H1 (cell line): Measurements from ENCODE around the gene CDC25C. TPM values are rescaled to one million over a fixed set of nuclear protein-coding genes. Genes with fewer than 3 reads are reported as not detected.

Source experiments
- CTCF ChIA-PET: fragments of 300-600 bp; sonication (Branson Sonifier 250); formaldehyde crosslinking; loops from one replicate; lab custom pipeline; 2021; ENCODE audit not compliant: partially characterized antibody; lab: Charles Lee
- POLR2A ChIA-PET: fragments of 300-600 bp; sonication (Branson Sonifier 250); formaldehyde crosslinking; loops from one replicate; lab custom pipeline; 2021; ENCODE audit warnings: inconsistent platforms; ENCODE audit not compliant: partially characterized antibody; lab: Charles Lee
- DNase-seq, 2 experiments: peaks; one replicate each; pipeline versions ENCODE4 v3.0.0 to v3.0.0-alpha.2; 2010 to 2022; ENCODE audit warnings: low spot score in 2 of 2, low read depth in 1 of 2, mixed read lengths in 1 of 2
- FAIRE-seq: peaks from 2 replicates; lab custom pipeline; 2011; peaks lifted over from hg19 to GRCh38; lab: Jason Lieb, UNC
- H2AFZ ChIP-seq: 2 replicates; pipeline ENCODE4 v1.8.1; 2012; ENCODE audit warnings: low read length, inconsistent platforms
- H2AK5ac ChIP-seq: 2 replicates; pipeline ENCODE4 v1.6.1; 2013; ENCODE audit warnings: low read depth, low read length
- H2BK120ac ChIP-seq: replicated peaks from 2 replicates; pipeline ENCODE3; 2013; ENCODE audit warnings: low read depth, low read length, inconsistent platforms
- H2BK12ac ChIP-seq: 2 replicates; pipeline ENCODE4 v1.6.1; 2013; ENCODE audit warnings: low read depth, low read length
- H2BK15ac ChIP-seq: 2 replicates; pipeline ENCODE4 v1.6.1; 2013; ENCODE audit warnings: low read length
- H2BK20ac ChIP-seq: 2 replicates; pipeline ENCODE4 v1.6.1; 2013; ENCODE audit warnings: low read length
- H2BK5ac ChIP-seq: 2 replicates; pipeline ENCODE4 v1.6.1; 2013; ENCODE audit warnings: low read depth, low read length
- H3K14ac ChIP-seq: 2 replicates; pipeline ENCODE4 v1.6.1; 2013; ENCODE audit warnings: inconsistent platforms; ENCODE audit not compliant: insufficient read length
- H3K18ac ChIP-seq: 2 replicates; pipeline ENCODE4 v1.6.1; 2013; ENCODE audit warnings: low read length; ENCODE audit errors: extremely low read depth
- H3K23ac ChIP-seq: 2 replicates; pipeline ENCODE4 v1.6.1; 2013; ENCODE audit warnings: inconsistent platforms; ENCODE audit not compliant: insufficient read length
- H3K23me2 ChIP-seq: 2 replicates; pipeline ENCODE4 v1.6.1; 2013; ENCODE audit warnings: low read depth, low read length
- H3K27ac ChIP-seq: 2 replicates; pipeline ENCODE4 v1.6.1; 2011; ENCODE audit warnings: low read depth, low read length, inconsistent platforms
- H3K27me3 ChIP-seq, 4 experiments: replicated peaks in 1 of 4; 1 replicate in 1 of 4; 2 replicates in 3 of 4; pipeline versions ENCODE4 v1.6.1 to v1.8.1; 2011 to 2013; ENCODE audit warnings: low read length in 3 of 4, mild to moderate bottlenecking in 3 of 4, inconsistent platforms in 2 of 4, mixed read lengths in 2 of 4, moderate library complexity in 1 of 4; ENCODE audit not compliant: control insufficient read depth in 3 of 4, insufficient read depth in 3 of 4; ENCODE audit errors: extremely low read depth in 1 of 4
- H3K36me3 ChIP-seq, 4 experiments: 2 replicates each; pipeline versions ENCODE4 v1.6.1 to v1.8.1; 2011 to 2013; ENCODE audit warnings: mild to moderate bottlenecking in 4 of 4, low read length in 3 of 4, moderate library complexity in 2 of 4, control low read depth in 1 of 4, inconsistent platforms in 1 of 4; ENCODE audit not compliant: insufficient read depth in 4 of 4, control insufficient read depth in 2 of 4
- H3K4ac ChIP-seq: replicated peaks from 2 replicates; pipeline ENCODE3; 2013; ENCODE audit warnings: low read length, low read depth, mixed read lengths, inconsistent platforms; ENCODE audit not compliant: insufficient read length
- H3K4me1 ChIP-seq, 4 experiments: replicated peaks in 1 of 4; 1 replicate in 1 of 4; 2 replicates in 3 of 4; pipeline versions ENCODE4 v1.6.1 to v1.8.1; 2011 to 2013; ENCODE audit warnings: low read length in 3 of 4, inconsistent platforms in 2 of 4, mixed read lengths in 1 of 4; ENCODE audit not compliant: insufficient read depth in 4 of 4, control insufficient read depth in 3 of 4
- H3K4me2 ChIP-seq, 2 experiments: 2 replicates each; pipeline versions ENCODE4 v1.6.1 to v1.8.1; 2011 to 2013; ENCODE audit warnings: low read depth in 2 of 2, low read length in 2 of 2, control low read depth in 1 of 2, inconsistent platforms in 1 of 2, mild to moderate bottlenecking in 1 of 2; ENCODE audit not compliant: insufficient read depth in 1 of 2
- H3K4me3 ChIP-seq, 4 experiments: fragments of 200-600, 300-600 bp in 1 of 4; sonication (generic), shearing (Covaris generic), sonication (Bioruptor Twin) in 1 of 4; 2 replicates each; pipeline versions ENCODE4 v1.5.1 to v1.8.1; 2011 to 2016; ENCODE audit warnings: low read length in 4 of 4, low read depth in 3 of 4, control low read depth in 2 of 4, inconsistent platforms in 2 of 4, mild to moderate bottlenecking in 2 of 4, mixed read lengths in 1 of 4, moderate library complexity in 1 of 4; ENCODE audit not compliant: insufficient read depth in 2 of 4; ENCODE audit errors: extremely low read depth in 1 of 4
- H3K56ac ChIP-seq: replicated peaks from 2 replicates; pipeline ENCODE3; 2013; ENCODE audit warnings: low read depth, mild to moderate bottlenecking, mixed read lengths, low read length, inconsistent platforms; ENCODE audit not compliant: insufficient read length
- H3K79me1 ChIP-seq: 2 replicates; pipeline ENCODE4 v1.6.1; 2013; ENCODE audit warnings: low read depth, low read length, control low read depth
- H3K79me2 ChIP-seq, 2 experiments: 2 replicates each; pipeline versions ENCODE4 v1.6.1 to v1.8.1; 2012 to 2013; ENCODE audit warnings: low read length in 2 of 2, mild to moderate bottlenecking in 2 of 2, inconsistent platforms in 1 of 2; ENCODE audit not compliant: insufficient read depth in 2 of 2, control insufficient read depth in 1 of 2
- H3K9ac ChIP-seq, 4 experiments: replicated peaks in 1 of 4; 1 replicate in 1 of 4; 2 replicates in 3 of 4; pipeline versions ENCODE4 v1.6.1 to v1.8.1; 2011 to 2013; ENCODE audit warnings: low read depth in 3 of 4, low read length in 3 of 4, control low read depth in 2 of 4, mild to moderate bottlenecking in 2 of 4, moderate library complexity in 2 of 4, inconsistent platforms in 1 of 4; ENCODE audit errors: extremely low read depth in 1 of 4
- H3K9me3 ChIP-seq, 2 experiments: 2 replicates each; pipeline versions ENCODE4 v1.6.1 to v1.8.1; 2012 to 2013; ENCODE audit warnings: mild to moderate bottlenecking in 2 of 2, moderate library complexity in 2 of 2, control low read depth in 1 of 2, inconsistent platforms in 1 of 2, low read depth in 1 of 2, low read length in 1 of 2, mixed read lengths in 1 of 2; ENCODE audit not compliant: insufficient read depth in 2 of 2
- H4K20me1 ChIP-seq, 2 experiments: replicated peaks in 1 of 2; 2 replicates each; pipeline versions ENCODE3 to v1.8.1; 2011 to 2013; ENCODE audit warnings: inconsistent platforms in 2 of 2, low read length in 2 of 2, mild to moderate bottlenecking in 1 of 2; ENCODE audit not compliant: insufficient read depth in 2 of 2, control insufficient read depth in 1 of 2
- H4K5ac ChIP-seq: 2 replicates; pipeline ENCODE4 v1.6.1; 2013; ENCODE audit warnings: low read length, low read depth, mixed read lengths, inconsistent platforms; ENCODE audit not compliant: insufficient read length
- H4K8ac ChIP-seq: 2 replicates; pipeline ENCODE4 v1.8.0; 2013; ENCODE audit warnings: mild to moderate bottlenecking, moderate library complexity, low read length, inconsistent platforms; ENCODE audit not compliant: insufficient read depth; ENCODE audit errors: extremely low read depth
- H4K91ac ChIP-seq: replicated peaks from 2 replicates; pipeline ENCODE3; 2013; ENCODE audit warnings: low read length, mixed read lengths, inconsistent platforms; ENCODE audit not compliant: insufficient read length
- CTCF ChIP-seq, 3 experiments: IDR thresholded peaks; 1 replicate in 2 of 3; 2 replicates in 1 of 3; pipeline versions ENCODE4 v1.5.1 to v1.6.1; 2011; ENCODE audit warnings: low read length in 3 of 3, mild to moderate bottlenecking in 3 of 3, inconsistent platforms in 2 of 3, low read depth in 1 of 3, moderate library complexity in 1 of 3; ENCODE audit not compliant: insufficient read depth in 1 of 3; ENCODE audit errors: control extremely low read depth in 1 of 3
- MAX ChIP-seq: IDR thresholded peaks from 2 replicates; pipeline ENCODE4 v1.6.1; 2012; ENCODE audit warnings: inconsistent platforms
- WGBS, 2 experiments: shearing (Covaris generic) in 1 of 2; methylation state at CpG; one replicate each; pipeline versions ENCODE4 v1.1.6 to v1.1.7; 2013 to 2015; ENCODE audit warnings: low lambda C conversion rate in 2 of 2, mixed read lengths in 2 of 2, inconsistent platforms in 1 of 2, low coverage in 1 of 2, missing lambda C conversion rate in 1 of 2; ENCODE audit not compliant: insufficient replicate concordance in 2 of 2, insufficient coverage in 1 of 2, insufficient read length in 1 of 2; ENCODE audit errors: extremely low coverage in 1 of 2, missing lambda C conversion rate in 1 of 2; 5-methylcytosine and 5-hydroxymethylcytosine counted together
- polyA plus RNA-seq, 7 experiments: library from polyadenylated mRNA; depleted of rRNA in 3 of 7; stranded (reverse) in 5 of 7; unstranded in 2 of 7; fragments of >200 nt in 5 of 7; fragments of 200-250 nt in 2 of 7; gene quantifications; 1 replicate in 5 of 7; 2 replicates in 1 of 7; 4 replicates in 1 of 7; pipeline versions ENCODE4 v1.2.1 to v1.2.3, GENCODE V29; 2011 to 2013; ENCODE audit warnings: missing spikeins in 2 of 7, mixed read lengths in 2 of 7
- total RNA-seq: library from RNA; stranded (reverse); fragmentation: NEBNext Ultra II Directional; extraction: Animal tissue kit (Norgen Biotek cat#: 25700); gene quantifications from 2 replicates; pipeline ENCODE4 v1.2.1, GENCODE V29; 2021

The CDC25C gene
- total and polyA plus RNA-seq, 2 of the 8 experiments (the other 6 are each of a cell fraction or from before 2014, with no cell fraction given), result 18.4 to 20.8 TPM

- H2AFZ ChIP-seq, result no peak overlapping the region
- 87% methylated on average over 8 of the region's 8 CpGs; no CpG with 5 or more reads in 1 of the 2 experiments for WGBS, 2 experiments
- TF ChIP-seq MAX (no peak), CTCF (IDR thresholded peaks at IDR 0.05; ENCODE audit: control extremely low read depth in 1 of 3, insufficient read depth in 1 of 3, low read depth in 1 of 3, low read length in 3 of 3) (peak in 1 of 3 experiments; percentile 2; a peak in 1 of 4 replicates)
These were observed 67.4 kb downstream of the CDC25C start for GRCh38 chr5:138264183-138264582.

More at GRCh38 chr5:138264183-138264582, 67.4 kb downstream of the CDC25C start:
- Histone ChIP-seq H3K36me3 (no peaks in the 10 kb centered on the region), H2BK120ac (no peak overlapping the region), H4K91ac (no peak overlapping the region), H4K8ac (no peak overlapping the region; the same call in 1 of the 2 replicates), H3K79me2 (no peaks in the 10 kb centered on the region), H2BK15ac (no peak overlapping the region), H3K27me3 (no peaks in the 10 kb centered on the region), H2BK12ac (no peak overlapping the region), H3K4me2 (no peak overlapping the region), H3K79me1 (no peaks in the 10 kb centered on the region), H3K23ac (no peak overlapping the region), H3K4me3 (no peak overlapping the region), H3K56ac (no peak overlapping the region), H3K9ac (no peak overlapping the region), H3K23me2 (no peaks in the 10 kb centered on the region), H4K5ac (no peak overlapping the region), H4K20me1 (no peaks in the 10 kb centered on the region), H2AK5ac (no peak overlapping the region), H3K27ac (no peak overlapping the region), H3K4ac (no peak overlapping the region), H3K18ac (no peak overlapping the region), H3K4me1 (no peaks in the 10 kb centered on the region; a peak in 1 of 7 replicates), H2BK20ac (no peak overlapping the region), H2BK5ac (no peak overlapping the region), H3K9me3 (no peaks in the 10 kb centered on the region), H3K14ac (no peak overlapping the region)
- no peak for DNase-seq
- ChIA-PET POLR2A (interaction anchor here (1.0 to 1.8 kb wide), 4 partner anchors 11 to 18 kb away, joined by 3 to 5 read pairs (median 4); partner anchors contain the start of gene GFRA3), CTCF (interaction anchor here (0.6 to 2.2 kb wide), 12 partner anchors 9 to 149 kb away, joined by 3 to 12 read pairs (median 4); partner anchors contain the start of genes GFRA3 and KDM3B)
- FAIRE-seq, result no peak
